Kidney tubule cell (primary cell): Measurements from ENCODE around the gene PTPN3.
A peak's percentile ranks its signal among the peaks of the same experiment; 100 is the strongest.

Experiments used
- DNase-seq: peaks from one replicate; pipeline ENCODE4 v3.0.0-alpha.2; 2018; ENCODE audit warnings: low spot score

The PTPN3 gene

DNA sequence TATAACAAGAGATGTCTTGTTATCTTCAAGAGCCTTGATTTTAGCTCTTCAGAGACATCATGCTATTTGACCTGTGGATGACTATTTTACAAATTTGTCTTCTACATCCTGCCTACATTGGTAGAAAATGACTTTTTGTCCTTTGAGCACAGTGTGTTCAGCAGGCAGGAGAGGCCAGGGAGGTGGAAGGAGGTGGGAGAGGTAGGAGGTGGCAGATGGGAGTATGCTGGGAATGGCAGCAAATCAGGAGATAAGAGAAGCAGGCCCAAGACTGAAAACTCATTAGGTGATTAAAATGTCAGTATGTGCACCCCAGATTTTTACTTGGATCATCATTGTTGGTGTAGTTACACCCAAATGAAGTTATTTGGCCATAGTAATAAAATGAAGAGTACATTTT lies 44.1 kb downstream of the PTPN3 start:
- no peak for DNase-seq

DNA sequence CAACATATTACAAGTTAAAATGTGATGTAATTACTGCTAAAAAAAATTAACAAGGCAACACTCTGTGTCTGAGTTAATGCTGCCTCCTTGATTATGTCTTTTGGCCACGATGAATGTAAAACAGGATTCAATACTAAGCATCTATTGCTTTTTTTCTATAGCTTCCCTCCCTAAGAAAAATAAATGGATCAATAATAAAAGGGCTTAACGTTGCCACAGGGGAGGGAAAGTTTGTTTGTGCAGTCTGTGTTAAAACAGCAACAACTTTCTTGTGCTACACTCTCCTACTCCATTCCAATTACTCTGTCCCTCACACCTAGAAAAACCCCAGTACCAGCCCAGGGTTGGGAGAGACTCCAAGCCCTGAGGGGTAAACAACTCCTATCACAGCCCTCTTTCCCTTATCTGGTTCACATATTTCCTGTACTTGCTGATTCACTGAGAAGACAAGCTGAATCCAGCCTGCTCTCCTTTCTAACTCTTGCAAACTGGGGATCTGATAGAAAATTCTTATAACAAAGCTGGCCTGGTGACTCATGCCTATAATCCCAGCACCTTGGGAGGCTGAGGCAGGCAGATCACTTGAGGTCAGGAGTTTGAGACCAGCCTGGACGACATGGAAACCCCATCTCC lies 44.8 kb downstream of the PTPN3 start:
- DNase-seq = peak; percentile 70

DNA sequence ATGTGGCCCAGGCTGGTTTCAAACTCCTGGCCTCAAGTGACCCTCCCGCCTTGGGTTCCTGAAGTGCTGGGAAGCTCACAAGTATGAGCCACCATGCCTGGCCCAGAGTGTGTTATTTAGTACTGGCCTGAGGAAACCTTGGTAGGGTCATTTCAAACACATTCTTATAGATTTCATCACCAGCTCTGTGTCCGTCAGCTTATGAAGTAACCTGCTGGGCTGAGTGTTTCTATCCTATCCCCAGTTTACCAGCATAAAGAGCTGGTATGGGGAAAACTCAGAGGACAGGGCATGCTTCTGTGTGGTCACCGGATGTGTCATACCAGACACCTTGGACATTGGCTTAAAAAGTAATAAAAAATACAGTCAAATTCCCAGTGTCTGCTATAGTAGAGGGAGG lies 45.3 kb downstream of the PTPN3 start:
- peak; percentile 87 for DNase-seq

DNA sequence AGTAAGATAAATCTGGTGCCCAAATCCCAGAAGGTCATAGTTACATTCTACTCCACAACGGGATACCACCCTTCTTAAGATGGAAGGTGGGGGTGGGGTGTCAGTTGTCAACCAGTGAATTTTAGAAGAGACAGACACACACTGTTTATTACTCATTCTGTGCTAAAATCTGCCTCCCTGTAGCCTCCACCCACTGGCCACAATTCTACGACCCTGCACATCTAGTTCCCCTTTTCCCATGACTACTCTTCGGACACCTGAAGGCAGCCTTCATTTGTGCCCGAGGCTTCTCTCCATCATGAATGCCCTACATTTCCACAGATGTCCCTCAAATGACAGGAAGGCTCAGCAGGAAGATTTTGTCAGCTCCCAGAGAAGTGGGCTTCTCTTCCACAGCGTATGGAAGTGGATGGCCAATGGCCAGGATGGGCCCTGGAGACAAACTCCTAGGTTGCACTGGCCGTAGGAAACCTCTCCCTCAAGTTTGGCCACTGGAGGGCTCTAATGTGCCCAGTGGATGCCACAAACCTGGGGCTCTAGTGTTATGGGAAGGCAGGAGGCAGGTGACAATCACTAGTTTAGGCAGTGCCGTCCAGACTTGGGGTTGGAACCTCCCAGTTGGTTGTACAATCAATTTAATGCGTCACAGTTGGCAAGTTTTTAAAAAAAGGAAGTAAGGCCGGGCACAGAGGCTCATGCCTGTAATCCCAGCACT lies 46.6 kb downstream of the PTPN3 start:
- DNase-seq = no peak

DNA sequence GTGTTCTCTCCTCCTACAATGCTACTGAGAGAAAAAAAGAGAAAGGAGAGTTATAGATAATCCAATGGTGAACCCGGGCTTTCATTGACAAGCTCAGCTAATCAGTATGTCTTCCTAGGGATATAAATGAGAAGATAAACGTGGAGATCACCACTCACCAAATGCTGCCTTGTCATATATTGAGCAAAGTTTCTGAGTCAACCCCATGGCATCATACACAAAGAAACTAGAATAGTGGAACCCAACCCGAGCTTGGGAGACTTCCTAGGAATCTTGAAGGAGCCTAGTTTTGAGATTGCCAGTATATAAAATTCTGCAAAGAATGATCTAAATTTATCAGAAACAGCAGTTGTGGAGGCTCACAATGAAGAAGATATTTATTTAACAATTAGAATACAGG lies 47.8 kb downstream of the PTPN3 start:
- no peak for DNase-seq

DNA sequence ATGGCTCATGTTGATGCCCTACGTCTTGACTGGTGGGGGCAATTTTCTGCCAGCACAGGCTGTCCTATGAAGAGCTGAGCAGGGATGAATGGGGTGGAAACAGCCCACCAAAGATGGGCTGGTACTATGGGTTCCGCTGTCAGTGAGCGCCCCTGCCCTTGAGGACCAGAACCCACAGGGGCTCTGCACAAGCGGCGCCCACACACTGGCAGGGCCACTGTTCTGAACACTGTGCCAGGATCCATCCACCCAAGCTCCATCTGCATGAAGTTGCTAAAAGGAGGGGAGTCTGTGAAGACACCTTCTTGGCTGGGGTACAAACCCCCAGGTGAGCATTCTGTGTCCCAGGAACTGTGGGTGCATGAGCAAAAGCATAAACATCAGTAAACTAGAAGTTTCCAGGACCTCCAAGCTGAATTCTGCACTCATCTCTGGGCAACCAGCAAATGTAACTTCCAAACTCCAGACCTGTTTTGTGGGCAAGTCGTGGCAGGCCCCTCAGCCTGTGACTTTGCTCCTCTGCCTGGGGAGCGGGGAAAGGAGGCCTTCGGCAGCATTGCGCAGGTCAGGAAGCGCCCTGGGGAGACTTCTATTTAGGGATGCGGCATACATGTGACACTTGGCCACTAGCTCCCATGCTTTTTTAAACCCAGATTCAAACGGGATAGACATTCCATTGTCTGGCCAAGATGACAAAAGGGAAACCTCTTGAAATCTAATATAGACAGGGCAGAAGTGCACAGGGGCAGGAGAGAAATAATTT lies 48.9 kb downstream of the PTPN3 start:
- DNase-seq = no peak

DNA sequence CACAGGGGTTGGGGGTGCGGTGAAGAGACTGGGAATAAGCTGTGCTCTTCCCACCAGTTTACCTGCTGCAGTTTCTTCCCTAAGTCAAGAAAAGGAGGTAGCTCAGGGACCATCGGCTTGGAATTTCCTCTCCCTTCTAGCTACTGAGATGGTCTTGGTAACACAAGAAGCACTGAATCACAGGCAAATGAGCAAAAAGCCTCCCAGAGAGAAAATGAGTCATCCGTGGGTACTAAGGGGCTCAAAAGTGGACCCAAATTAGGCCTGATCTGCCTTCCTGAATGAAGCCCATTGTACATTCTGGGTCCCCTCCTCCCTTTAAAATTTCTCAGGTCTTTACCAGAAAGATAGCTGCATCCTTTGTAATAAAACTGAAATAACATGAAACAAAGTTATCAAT lies 49.9 kb downstream of the PTPN3 start:
- DNase-seq = peak; percentile 64

DNA sequence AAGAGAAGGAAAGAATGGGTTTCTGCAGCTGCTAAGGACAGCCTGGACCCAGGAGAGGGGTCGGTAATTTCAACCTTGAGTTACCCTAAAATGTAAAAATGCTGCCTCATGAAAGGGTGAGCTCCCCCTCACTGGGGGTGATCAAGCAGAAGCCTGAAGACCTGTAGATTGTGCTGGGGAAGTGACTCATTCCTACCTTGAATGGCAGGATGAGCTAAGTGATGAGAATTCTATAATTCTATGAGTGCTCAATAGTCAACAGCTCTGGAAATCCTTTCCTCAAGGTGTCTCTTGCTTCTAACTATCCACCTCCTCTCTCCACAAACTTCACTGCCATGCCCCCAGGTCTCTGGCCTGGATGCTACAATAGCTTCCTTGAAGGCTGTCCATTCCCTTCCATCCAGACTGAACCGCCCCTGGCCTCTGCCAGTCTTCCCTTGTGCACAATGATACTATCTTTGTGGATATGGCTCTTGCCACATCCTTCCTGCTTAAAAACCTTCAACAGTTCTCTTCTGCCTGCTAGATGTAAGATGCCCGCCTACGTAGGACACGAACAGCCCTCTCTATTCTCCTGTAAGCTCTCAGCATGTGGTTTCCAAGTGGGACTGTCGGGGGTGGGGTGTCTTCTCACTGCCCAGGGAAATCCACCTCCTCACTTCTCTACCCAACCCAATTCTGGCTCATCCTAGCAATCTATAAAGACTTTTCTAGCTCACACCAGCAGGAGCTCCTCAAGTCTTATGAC lies 50.6 kb downstream of the PTPN3 start:
- no peak for DNase-seq

DNA sequence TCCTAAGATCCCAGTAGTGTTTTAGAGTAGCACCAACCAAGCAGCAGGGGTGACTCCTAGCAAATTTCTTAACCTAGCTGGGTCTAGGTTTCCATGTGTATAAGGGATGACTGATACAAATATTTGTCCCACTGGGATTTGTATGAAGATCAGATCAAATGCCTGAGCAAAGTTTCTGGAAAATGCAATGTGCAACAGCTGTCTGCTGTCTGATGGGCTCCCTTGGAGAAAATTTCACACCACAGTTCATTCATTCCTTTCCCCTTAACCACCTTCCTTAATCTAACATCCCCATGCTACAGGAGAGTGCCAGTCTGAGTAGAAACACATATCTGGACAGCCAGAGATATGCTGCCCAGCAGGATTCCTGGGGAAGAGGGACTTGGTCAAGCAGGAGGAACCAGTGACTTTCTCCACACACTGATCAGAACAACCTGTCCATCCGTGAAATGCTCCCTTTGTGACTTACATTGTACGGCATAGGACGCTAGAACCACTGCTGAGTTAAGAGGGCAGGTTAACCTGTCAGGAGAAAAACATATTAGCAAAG lies 53.3 kb downstream of the PTPN3 start:
- DNase-seq = peak; percentile 35

DNA sequence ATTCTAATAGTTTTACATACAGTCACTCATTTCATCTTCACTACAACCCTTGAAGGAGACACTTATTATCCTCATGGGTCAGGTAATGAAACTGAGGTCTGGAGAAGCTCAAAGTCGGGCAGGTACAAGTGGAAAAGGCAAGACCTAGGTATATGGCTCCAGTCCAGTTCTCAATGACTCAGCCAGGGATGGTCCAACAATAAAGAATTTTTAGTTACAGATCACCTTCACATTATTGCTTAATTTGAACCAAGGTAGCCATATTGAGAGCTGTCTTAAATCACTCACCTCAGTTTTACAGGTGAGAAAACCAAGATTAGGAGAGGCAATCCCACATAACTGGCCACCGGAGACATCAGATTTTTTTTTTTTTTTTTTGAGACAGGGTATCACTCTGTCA lies 55.4 kb downstream of the PTPN3 start:
- DNase-seq = no peak

DNA sequence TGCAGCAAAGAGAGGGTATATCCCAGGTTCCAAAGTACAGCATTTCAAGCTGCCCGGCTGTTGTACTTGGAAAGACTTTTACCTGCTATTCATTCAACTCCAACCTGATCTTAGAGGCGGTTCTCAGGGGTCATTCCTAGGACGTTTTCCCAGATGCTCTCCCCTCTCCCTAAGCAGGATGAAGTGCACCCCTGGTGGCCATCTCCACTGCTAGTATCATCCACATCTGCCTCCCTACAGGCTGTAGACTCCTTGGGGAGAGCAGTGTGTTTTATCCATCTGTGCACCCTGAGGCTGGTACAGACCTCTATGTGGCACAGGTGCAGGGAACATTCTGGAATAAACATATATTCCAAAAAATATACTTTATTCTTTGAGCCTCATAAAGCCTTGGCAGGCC lies 56.8 kb downstream of the PTPN3 start:
- DNase-seq = peak; percentile 23

DNA sequence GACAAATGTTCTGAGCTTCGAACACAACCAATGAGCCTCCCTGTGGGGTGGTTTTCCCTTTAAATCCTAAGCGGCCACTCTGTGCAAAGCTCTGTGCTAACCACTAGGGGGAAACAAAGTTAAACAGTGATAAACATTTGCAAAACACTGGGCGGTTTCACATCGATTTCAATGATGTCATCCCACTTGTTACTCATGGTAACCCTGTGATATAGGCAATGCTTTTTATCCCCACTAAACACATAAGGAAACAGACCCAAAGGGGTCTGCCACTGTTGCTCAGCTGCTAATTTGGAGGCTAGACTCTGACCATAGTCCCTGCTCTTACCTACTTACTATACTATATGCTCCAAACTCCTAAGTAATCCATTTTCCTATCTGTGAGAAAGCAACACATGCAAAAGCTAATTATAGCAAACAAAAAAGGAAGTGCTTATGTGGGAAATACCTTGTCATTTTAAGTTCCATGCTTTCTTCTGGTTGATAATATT lies 57.3 kb downstream of the PTPN3 start:
- DNase-seq = peak; percentile 88

DNA sequence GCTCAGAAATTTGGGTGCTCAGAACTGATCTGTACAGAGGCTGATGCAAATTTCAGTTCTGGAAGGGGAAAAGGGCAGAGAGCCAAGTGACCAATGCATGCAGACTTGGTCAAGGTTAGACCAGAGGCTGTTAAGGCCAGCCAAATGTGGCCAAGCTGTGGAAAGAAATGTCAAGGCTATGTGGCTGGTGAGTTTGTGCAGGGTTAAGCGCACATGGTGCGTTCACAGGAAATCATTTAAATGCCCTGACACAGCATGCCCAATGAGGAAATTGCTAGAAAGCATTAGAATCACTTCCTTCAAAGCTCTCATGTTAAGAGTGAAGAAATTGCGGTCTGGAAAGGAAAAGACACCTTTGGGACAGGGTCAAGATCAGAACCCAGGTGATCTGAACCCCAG lies 58.0 kb downstream of the PTPN3 start:
- DNase-seq = no peak

DNA sequence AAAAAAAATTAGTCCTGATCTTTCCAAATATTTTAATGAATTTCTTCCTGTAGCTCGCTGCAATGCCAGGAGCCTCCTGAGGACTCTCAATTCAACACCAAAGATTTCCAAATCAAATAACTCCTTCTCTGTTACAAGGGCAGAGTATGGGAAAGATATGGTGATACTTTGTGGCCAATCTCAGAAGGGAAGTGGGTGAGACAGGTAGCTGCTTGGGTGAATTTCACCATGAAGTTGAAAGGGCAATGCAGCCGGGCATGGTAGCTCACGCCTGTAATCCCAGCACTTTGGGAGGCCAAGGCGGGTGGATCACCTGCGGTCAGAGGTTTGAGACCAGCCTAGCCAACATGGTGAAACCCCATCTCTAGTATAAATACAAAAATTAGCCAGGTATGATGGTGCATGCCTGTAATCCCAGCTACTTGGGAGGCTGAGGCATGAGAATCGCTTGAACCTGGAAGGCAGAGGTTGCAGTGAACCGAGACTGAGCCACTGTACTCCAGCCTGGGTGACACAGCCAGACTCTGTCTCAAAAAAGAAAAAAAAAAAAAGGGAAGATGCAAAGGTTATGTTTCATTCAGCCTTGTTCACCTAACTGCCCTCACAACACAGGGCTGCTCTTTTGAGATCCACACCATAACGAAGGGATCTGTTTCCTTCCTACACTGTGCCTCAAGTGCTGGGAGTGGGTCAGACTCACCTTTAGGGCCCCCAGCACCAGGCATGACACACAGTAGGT lies 58.6 kb downstream of the PTPN3 start:
- DNase-seq = no peak

DNA sequence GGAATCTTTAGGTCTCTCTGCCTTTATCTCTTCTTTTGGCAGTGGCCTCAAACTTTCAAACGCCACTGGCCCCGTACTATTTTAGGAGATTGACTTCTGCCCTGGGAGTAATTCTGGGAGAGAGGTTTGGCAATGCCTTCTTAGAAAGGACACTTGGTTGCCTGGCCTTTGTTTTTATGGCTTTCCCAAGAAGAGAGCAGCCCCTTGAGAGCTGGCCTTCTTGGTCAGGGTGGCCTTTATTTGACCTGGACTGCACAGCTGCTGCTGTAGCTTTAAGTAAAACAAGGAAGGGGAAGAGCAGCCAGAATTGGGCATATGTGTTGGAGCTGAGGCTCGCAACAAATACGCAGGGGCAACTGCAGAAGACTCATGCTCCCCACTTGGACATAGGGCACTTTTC lies 60.8 kb downstream of the PTPN3 start:
- no peak for DNase-seq

DNA sequence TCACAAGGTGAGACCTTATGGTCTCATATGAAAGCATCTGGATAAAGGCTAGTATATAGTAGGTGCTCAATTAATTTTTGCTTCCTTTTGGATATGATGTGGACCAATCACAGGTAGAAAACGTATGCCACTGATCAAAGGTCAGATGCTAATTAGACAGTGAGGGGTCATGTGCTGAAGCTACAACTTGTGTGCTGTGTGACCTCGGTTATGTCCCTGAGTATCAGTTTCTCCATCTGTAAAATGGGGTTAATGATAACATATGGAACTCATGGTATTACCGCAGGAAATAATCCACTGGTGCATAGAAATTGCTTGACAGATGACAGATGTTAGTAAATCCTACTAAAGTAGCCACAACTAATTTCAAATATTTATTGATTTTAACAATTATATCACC lies 62.0 kb downstream of the PTPN3 start:
- DNase-seq = no peak

DNA sequence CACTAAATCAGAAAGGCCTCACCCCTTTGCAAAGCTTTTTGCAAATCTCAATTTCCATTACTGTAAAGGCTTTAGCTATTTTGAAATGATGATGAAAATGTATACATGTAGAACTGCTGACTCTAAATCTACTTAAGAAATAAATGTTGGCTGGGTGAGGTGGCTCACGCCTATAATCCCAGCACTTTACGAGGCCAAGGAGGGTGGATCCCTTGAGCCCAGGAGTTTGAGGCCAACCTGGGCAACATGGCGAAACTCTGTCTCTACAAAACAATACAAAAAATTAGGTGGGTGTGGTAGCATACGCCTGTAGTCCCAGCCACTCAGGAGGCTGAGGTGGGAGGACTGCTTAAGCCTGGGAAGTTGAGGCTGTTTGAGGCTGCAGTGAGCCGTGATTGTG lies 64.6 kb downstream of the PTPN3 start:
- DNase-seq = no peak

DNA sequence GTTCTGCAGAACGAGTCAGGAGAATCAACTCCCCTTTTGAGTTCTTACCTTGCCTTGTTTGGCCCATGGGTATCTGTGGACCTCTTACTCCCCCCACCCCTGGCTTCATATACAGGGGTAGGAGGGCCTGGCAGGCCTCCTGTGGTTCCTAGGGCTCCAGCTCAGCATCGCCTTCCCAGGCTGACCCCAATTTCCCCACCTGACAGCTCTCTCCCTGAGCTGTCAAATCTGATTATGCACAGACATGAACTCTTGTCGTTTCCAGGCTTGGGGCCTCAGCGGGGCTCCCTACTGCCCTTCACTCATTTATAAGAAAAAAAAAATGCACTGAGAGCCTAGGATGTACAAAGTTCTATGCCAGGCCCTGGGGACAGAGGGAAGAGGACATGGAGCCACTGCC lies 67.9 kb downstream of the PTPN3 start:
- DNase-seq = no peak

DNA sequence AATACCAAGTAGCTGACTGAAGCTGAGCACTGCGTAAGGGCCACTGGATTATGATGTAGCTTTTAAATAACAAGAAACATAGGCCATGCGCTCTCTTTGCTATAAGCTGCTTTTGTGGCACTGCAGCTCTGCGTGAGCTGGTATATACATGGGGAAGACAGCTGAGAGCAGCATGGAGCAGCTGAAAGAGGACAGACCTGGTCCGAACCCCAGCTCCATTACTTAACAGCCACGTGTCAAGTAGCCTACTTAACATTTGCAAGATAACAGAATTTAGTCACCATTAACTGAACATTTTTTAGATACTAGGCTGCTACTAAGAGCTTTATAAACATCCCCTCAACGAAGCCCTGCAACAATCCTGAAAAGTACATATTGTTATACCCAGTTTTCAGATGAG lies 69.3 kb downstream of the PTPN3 start:
- DNase-seq = no peak

DNA sequence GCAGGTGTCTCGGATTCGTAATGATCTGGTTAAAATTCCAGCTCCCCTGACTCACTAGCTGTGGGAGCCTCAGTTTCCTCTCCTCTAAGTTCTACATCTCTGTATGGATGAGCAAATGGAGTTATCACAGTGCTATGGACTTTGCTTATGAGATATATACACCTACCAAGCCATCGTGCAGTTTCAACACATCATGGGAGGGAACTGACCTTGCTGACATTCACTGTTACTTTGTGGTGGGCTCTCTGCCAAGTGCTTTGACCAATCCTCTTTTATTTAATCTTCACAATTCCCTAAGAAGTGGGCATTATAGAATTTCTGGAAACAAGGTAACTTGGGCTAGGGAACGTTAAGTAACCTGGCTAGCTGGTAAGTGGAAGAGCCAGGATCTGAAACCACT lies 70.2 kb downstream of the PTPN3 start:
- DNase-seq = no peak

DNA sequence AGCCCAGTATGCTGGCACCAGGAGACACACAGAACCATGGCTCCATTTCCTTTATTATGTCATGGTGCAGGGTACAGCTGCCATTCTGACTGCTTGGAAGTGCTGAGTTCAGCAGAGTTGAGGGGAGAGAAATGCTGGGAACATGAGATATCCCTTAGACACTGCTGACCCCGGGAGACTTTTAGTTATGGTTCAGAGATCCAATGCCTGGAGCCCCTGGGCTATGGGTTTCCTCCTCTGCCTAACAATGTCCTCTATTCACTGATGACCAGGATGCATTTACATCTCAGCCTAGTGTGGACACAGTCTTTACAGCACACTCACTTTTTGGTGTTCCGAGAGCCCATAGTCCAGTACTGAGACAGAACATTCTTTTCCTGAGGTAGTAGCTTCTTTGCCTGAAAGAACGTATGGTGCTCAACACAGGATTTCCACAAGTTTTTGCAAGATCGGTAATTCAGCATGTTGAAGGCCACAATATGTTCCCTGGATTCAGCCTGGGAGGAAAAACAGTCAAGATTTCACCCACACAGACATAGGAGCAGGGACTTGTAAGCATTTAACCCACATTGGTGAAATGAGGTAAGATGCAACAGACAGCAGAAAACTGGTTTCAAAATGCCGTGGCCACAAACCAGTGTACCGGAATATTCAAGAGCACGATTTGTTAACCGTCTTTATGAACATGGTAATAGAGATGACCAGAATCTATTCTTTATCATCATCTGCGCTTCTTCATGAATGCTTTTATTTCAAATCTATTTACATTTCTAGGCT lies 71.3 kb downstream of the PTPN3 start:
- DNase-seq = no peak
